Keratinocyte (primary cell): Measurements from ENCODE around the gene TRMT112. TPM values are rescaled to one million over a fixed set of nuclear protein-coding genes. Genes with fewer than 3 reads are reported as not detected.

Experiments used
- DNase-seq: peaks from one replicate; pipeline ENCODE4 v3.0.0-alpha.2; 2011; ENCODE audit warnings: low read depth, missing footprints, low spot score
- FAIRE-seq: peaks from 2 replicates; lab custom pipeline; 2011; peaks lifted over from hg19 to GRCh38; lab: Jason Lieb, UNC
- H2AFZ ChIP-seq: 2 replicates; pipeline ENCODE4 v1.6.0; 2012; ENCODE audit warnings: low read length, control low read depth, inconsistent platforms; ENCODE audit not compliant: control insufficient read depth
- H3K27ac ChIP-seq: 2 replicates; pipeline ENCODE4 v1.5.1; 2011; ENCODE audit warnings: low read length; ENCODE audit not compliant: control insufficient read depth, insufficient read depth
- H3K27me3 ChIP-seq: 3 replicates; pipeline ENCODE4 v1.6.0; 2011; ENCODE audit warnings: low read length; ENCODE audit not compliant: control insufficient read depth, insufficient read depth; ENCODE audit errors: extremely low read depth
- H3K36me3 ChIP-seq, 2 experiments: 2 replicates in 1 of 2; 3 replicates in 1 of 2; pipeline ENCODE4 v1.5.1; 2011; ENCODE audit warnings: low read length in 2 of 2, mild to moderate bottlenecking in 1 of 2; ENCODE audit not compliant: control insufficient read depth in 2 of 2, insufficient read depth in 2 of 2; ENCODE audit errors: extremely low read depth in 1 of 2
- H3K4me1 ChIP-seq: 3 replicates; pipeline ENCODE4 v1.5.1; 2011; ENCODE audit warnings: low read length; ENCODE audit not compliant: control insufficient read depth, insufficient read depth; ENCODE audit errors: extremely low read depth
- H3K4me2 ChIP-seq: 3 replicates; pipeline ENCODE4 v1.6.0; 2011; ENCODE audit warnings: low read depth, low read length; ENCODE audit not compliant: control insufficient read depth, insufficient read depth; ENCODE audit errors: extremely low read depth
- H3K4me3 ChIP-seq, 3 experiments: fragments of 200-600 bp in 1 of 3; sonication (generic) in 1 of 3; 2 replicates in 2 of 3; 3 replicates in 1 of 3; pipeline ENCODE4 v1.5.1; 2011 to 2016; ENCODE audit warnings: low read length in 3 of 3, mild to moderate bottlenecking in 3 of 3, control low read depth in 2 of 3, inconsistent platforms in 1 of 3, low read depth in 1 of 3, mixed read lengths in 1 of 3, mixed run types in 1 of 3, moderate library complexity in 1 of 3; ENCODE audit not compliant: control insufficient read depth in 2 of 3, insufficient read depth in 2 of 3; ENCODE audit errors: extremely low read depth in 1 of 3
- H3K79me2 ChIP-seq: 2 replicates; pipeline ENCODE4 v1.6.0; 2012; ENCODE audit warnings: low read length; ENCODE audit not compliant: control insufficient read depth, insufficient read depth
- H3K9ac ChIP-seq: 3 replicates; pipeline ENCODE4 v1.6.0; 2011; ENCODE audit warnings: low read length; ENCODE audit not compliant: control insufficient read depth, insufficient read depth; ENCODE audit errors: extremely low read depth
- H3K9me1 ChIP-seq: 3 replicates; pipeline ENCODE4 v1.6.0; 2011; ENCODE audit warnings: low read length; ENCODE audit not compliant: control insufficient read depth, insufficient read depth; ENCODE audit errors: extremely low read depth
- H3K9me3 ChIP-seq: 2 replicates; pipeline ENCODE4 v1.5.1; 2012; ENCODE audit warnings: low read depth, low read length; ENCODE audit not compliant: control insufficient read depth
- H4K20me1 ChIP-seq: 3 replicates; pipeline ENCODE4 v1.6.0; 2011; ENCODE audit warnings: low read length; ENCODE audit not compliant: control insufficient read depth, insufficient read depth; ENCODE audit errors: extremely low read depth
- CTCF ChIP-seq, 3 experiments: IDR thresholded peaks in 1 of 3; conservative IDR thresholded peaks in 1 of 3; optimal IDR thresholded peaks in 1 of 3; 2 replicates in 2 of 3; 3 replicates in 1 of 3; pipeline versions ENCODE3 to v1.5.1; 2011; ENCODE audit warnings: low read length in 3 of 3, mild to moderate bottlenecking in 3 of 3, moderate library complexity in 2 of 3, control low read depth in 1 of 3, inconsistent platforms in 1 of 3; ENCODE audit not compliant: insufficient read depth in 2 of 3; ENCODE audit errors: extremely low read depth in 1 of 3
- EZH2 ChIP-seq: IDR thresholded peaks from one replicate; pipeline ENCODE4 v1.6.1; 2012; ENCODE audit warnings: inconsistent platforms, mild to moderate bottlenecking, low read length, moderate library complexity
- dilution Hi-C: fragments of 300-500 bp; cut with MboI; formaldehyde crosslinking; loops from one replicate; pipeline ENCODE4 v1.7.0; 2020; ENCODE audit warnings: low sequenced_read_pairs; ENCODE audit not compliant: extremely low pct_ligation_motif_present
- polyA plus RNA-seq, 5 experiments: library from polyadenylated mRNA; depleted of rRNA in 3 of 5; stranded (reverse) in 3 of 5; stranded (forward) in 1 of 5; unstranded in 1 of 5; fragments of >200 nt; gene quantifications; 1 replicate in 1 of 5; 2 replicates in 3 of 5; 3 replicates in 1 of 5; pipeline versions ENCODE4 v1.2.1 to v1.2.3, GENCODE V29; 2011 to 2012; ENCODE audit warnings: missing spikeins in 2 of 5, low read depth in 1 of 5, low replicate concordance in 1 of 5

Gene TRMT112
- polyA plus RNA-seq, 1 donor (not counting 4 experiments of a cell fraction or from before 2014, with no cell fraction given): 408 TPM

- H2AFZ ChIP-seq: no peak overlapping the region
- peak overlapping the region; percentile 87 for H3K4me2 ChIP-seq
- DNase-seq (peak; percentile 81), FAIRE-seq (peak; percentile 84)
- H3K9me3 ChIP-seq: no peaks in the 10 kb centered on the region
- H3K27ac ChIP-seq: peak overlapping the region; percentile 88
- peaks cover 3% of the 10 kb centered on the region for H3K9me1 ChIP-seq
- peak overlapping the region in 2 of 3 experiments; percentile 44 to 63 for H3K4me3 ChIP-seq
- peaks cover 6% of the 10 kb centered on the region for H4K20me1 ChIP-seq
- dilution Hi-C loops: no loop called here
- no peaks in the 10 kb centered on the region for H3K27me3 ChIP-seq
- peaks cover 22 to 28% of the 10 kb centered on the region in 2 experiments for H3K36me3 ChIP-seq
- TF ChIP-seq EZH2 (no peak), CTCF (optimal IDR thresholded peaks at IDR 0.05 in 1 of 3, IDR thresholded peaks at IDR 0.05 in 1 of 3, conservative IDR thresholded peaks at IDR 0.05 in 1 of 3; ENCODE audit: extremely low read depth in 1 of 3, insufficient read depth in 2 of 3, low read length in 3 of 3) (no peak)
- H3K79me2 ChIP-seq: peaks cover 32% of the 10 kb centered on the region
- H3K4me1 ChIP-seq: peaks cover 44% of the 10 kb centered on the region
- H3K9ac ChIP-seq: peak overlapping the region; percentile 86
These were observed 40.7 kb upstream of the TRMT112 start for GRCh38 chr11:64357904-64358535.

GRCh38 chr11:64357446-64357845 lies 40.1 kb upstream of the TRMT112 start:
- Histone ChIP-seq H3K9ac (peak overlapping the region; percentile 30), H3K36me3 (peaks cover 21 to 24% of the 10 kb centered on the region in 2 experiments), H3K79me2 (peaks cover 32% of the 10 kb centered on the region), H3K27ac (peak overlapping the region; percentile 88), H2AFZ (no peak overlapping the region), H3K27me3 (no peaks in the 10 kb centered on the region), H3K4me1 (peaks cover 44% of the 10 kb centered on the region), H3K4me3 (no peak overlapping the region), H3K9me1 (peaks cover 3% of the 10 kb centered on the region), H3K9me3 (no peaks in the 10 kb centered on the region), H4K20me1 (peaks cover 6% of the 10 kb centered on the region), H3K4me2 (peak overlapping the region; percentile 87)
- dilution Hi-C loops: no loop called here
- TF ChIP-seq EZH2 (no peak), CTCF (optimal IDR thresholded peaks at IDR 0.05 in 1 of 3, IDR thresholded peaks at IDR 0.05 in 1 of 3, conservative IDR thresholded peaks at IDR 0.05 in 1 of 3; ENCODE audit: extremely low read depth in 1 of 3, insufficient read depth in 2 of 3, low read length in 3 of 3) (no peak)
- FAIRE-seq: no peak
- no peak for DNase-seq
